ENCODE results near the gene AFF1. TPM values are rescaled to one million over a fixed set of nuclear protein-coding genes. Genes with fewer than 3 reads are reported as not detected.
"Not testable (repeated sequence)": the region's sequence is repeated elsewhere in the genome, so short reads cannot be mapped to it uniquely, and the experiment has no call there.

AFF1 gene
- polyA plus RNA-seq, 12 donors: 12.8 to 36.0 (median 23.1) TPM; not detected in 1

DNA sequence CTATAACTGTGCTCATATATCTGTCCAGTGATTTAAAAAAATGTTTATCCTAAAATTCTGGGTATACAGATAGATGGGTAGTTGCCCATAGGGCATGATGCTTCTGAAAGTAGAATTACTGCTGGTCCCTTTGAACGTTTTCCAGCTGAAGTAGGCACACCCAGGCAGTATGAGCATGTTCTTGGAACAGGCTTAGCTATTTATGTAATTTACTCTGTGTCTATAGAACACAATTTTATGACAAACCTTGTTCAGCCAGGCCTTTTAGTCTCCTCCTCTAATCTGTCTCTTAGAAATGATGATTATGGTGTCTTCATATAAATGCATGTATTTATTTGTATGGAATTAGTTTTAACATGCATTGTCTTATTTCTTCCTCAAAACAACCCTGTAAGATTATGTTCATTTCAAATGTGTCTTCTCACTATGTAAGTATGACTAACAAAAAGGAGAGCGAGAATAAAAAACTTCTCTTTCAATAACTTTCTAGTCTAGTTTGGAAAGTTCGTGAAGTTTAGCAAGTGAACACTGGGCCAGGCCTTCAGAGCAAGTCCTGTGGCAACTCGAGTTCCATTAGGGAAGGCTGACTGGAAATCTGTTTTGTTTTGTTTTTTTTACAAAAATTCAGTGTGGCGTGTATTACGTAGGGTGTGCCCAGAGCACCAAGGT lies 142.0 kb downstream of the AFF1 start:
- no peak for DNase-seq

DNA sequence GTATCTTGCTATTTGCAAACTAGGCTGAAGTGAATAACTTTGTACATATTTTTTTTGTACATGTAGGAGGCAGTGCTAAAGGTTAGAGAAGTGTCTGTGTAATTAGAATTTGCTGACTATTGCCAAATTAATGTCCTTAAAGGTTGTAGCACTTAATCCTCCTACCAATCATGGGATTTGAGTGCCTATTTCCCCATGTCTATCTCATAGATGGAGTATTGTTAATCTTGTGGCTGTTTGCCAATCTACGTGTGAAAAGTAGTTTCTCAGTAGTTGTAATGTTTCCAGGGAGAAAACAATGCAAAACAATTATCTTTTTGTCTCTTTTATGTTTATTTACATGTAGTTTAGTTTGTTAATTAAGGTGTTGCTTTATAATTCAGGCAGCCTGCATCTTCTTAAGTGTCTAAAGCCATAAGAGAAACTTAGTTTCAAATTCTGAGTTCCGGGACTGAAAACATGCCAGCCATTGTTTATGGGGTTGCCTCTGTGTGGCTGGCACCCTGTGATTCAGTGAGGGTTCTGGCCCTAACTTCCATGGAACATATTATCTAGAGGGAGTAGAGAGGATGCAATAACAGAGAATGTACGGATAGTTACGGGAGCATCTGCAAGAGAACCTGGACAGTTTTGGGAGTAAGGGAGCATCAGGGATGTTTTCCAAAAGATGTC lies 143.2 kb downstream of the AFF1 start:
- DNase-seq: no peak

DNA sequence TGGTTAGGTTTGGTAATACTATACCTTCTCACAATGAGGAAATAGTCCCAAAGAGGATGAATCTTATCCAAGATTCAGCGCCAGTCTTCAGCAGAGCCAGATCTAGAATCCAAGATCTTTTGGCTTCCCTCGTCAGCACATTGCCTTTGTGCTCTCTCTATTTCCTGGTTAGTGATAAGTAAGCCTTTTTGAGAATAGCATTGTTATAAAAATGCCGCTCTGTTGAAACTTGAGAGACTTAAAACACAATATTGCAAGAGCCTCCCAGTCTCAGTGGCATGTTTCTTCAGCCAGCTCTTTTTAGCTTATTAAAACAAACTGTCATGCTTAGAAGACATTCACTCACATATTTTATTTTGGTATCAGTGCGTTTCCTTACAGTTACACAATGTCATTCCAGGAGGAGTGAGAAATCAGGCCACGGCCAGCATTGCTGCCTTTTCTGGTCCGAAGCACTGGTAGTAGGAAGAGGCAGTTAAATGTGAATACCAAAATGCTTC lies 144.2 kb downstream of the AFF1 start:
- DNase-seq: no peak

DNA sequence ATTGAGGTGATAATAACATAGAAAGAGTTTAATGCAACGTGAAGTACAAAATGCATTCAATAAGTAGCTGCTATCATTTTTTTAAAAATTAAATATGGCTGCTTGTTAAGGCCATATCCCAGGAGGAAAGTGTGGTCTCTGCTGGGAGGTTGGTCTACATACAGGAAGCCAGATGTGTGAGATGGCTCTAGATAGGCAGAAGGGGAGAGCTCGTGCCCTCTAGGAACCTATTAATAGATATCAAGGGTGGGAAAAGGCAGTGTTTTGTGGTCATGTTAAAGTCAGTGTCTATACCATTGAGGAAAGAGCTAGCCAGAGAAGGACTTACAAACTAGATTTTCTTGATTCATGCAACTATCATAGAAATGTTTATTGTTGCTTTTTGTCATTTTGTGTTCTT lies 145.2 kb downstream of the AFF1 start:
- DNase-seq: no peak

DNA sequence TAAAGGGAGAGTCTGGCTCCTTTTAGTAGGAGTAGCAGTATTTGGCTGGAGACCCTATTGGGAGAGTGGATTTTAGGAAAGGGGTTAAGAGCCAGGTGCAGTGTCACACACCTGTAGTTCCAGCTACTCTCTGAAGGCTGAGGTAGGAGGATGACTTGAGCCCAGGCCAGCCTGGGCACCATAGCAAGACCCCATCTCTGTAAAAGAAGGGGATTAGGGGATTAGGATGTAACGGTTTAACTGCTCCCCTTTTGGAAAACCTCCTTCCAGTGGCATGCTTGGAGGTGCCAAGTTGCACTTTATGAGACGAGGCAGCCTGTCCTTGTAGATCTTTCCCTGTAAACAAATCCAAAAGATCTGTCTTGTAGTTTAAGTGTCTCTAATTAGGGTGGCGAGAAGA lies 145.7 kb downstream of the AFF1 start:
- DNase-seq: no peak

DNA sequence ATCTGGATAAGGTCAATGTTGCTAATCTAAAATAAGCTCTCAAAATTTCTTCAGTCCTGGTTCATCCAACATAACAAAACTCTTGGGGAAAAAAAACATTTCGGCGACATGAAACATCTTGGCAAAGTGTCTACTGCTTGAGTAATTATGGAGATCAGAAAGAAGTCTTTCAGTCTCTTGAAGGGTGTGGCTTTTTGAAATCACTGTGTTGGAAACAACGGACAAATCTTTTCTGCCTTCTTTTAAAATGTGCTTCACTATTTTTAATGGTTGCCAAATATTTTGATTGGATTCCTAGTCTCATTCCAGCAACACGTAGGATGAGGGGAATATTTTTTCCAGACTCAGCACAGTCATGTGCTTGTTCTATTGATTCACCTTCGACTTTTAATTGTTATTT lies 147.0 kb downstream of the AFF1 start:
- DNase-seq: no peak

DNA sequence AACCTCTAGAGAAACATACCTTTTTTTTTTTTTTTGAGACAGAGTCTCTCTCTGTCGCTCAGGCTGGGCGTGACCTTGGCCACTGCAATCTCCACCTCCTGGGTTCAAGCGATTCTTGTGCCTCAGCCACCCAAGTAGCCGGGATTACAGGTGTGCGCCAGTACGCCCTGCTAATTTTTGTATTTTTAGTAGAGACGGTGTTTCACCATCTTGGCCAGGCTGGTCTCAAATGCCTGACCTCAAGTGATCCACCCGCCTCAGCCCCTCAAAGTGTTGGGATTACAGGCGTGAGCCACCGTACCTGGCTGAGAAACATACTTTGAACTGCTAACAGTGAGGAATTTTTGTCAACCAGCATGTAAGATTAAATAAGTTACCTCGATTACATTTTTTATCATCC lies 150.9 kb downstream of the AFF1 start:
- DNase-seq: not testable (repeated sequence)

DNA sequence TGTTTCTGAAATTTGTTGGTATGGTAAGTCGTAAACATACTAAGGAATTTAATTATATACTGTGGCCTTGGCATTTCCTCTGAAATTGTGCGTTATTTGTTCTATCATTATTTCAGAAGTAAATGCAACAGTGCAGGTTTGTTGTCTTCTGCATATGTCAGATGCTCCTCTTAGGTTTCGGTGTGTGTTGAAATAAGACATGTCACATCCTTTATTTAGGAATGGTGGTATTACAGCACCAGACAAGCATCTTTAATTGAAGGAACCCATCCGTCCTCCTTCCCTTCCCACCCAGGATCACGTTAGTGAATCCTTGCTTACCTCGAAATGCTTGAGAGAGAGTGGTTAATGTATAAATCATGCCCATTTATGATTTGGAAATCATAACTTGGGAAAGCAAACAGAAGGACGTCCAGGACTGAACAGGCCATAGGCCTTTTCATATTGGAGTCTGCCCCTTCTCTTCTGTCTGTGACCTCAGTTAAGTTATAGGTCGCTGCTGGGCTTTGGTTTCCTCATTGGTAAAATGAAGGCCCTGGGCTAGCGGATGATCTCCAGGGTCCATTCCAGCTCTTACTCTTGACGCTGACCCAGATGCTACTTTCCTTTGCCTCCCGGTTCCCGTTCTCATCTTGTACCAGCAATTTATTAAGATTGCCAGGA lies 151.5 kb downstream of the AFF1 start:
- no peak for DNase-seq

DNA sequence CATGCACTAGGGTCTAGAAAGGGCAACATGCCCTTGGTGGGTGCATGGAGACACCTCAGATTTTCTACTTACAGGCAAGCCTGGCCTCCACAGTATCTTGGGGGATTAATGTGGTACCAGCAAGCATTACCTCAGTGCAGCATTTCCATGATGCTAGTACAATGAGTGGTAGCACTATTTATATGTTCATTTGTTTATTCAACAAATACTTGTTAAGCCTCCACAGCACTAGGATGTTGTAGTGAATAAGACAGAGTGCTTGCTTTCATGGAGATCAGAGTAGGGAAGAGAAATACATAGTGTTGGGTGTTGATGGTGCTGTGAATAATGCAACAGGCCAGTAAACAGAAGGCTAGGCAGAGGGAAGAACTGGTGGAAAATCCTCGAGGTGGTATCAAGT lies 152.2 kb downstream of the AFF1 start:
- no peak for DNase-seq

DNA sequence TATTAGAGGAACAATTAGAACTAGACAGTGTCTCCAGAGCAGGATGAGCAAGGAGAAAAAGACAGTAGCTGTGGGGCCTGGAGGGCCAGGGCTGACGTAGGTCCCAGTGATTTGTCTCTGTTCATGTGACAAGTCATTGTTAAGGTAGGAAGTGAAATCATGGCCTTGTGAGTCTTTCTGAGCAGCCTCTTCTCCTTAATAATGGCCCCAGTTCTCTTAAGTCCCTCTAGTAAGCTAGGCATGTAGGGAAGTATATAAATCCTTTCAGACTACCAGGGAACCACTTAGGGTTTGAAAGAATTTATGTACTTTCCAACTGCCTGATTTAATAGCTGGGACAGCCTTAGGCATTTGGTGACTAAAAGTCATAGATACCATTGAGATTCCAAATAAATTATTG lies 152.6 kb downstream of the AFF1 start:
- no peak for DNase-seq

DNA sequence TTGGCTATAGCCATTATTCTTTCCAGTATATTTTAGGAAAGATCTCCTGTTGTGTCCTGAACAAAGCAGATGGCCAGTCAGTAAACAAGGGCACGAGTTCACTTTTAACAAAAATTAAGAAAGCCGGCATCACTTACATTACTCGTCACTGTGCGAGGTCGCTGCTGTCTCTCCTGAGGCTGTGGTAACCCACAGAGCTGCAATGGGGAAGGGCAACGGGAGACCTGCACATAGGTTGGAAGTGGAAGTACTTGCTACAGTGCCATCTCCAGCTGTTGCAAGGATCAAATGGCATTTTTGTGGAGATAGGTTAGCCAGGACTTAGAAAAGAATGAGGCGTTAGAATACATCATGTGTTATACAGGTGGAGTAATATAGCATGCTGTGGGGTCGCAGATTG lies 153.4 kb downstream of the AFF1 start:
- DNase-seq: no peak

DNA sequence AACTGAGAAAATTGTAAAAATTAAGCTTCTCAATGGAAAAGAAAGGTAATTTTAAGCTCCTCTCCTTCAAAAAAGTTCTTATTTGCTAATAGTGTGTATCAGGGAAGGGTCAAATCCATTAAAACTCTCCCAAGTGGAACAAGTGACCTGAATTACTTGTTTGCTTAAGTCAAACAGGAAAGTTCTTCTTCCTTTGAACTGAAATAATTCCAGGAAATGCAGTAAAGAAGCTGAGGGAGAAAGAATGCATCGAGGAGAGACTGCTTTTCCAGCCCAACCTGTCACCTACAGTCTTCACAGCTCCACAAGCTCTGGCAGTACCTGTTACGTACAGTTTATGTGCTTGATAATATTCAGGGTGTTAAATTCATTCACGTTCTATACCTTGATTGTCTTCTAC lies 154.6 kb downstream of the AFF1 start:
- no peak for DNase-seq

DNA sequence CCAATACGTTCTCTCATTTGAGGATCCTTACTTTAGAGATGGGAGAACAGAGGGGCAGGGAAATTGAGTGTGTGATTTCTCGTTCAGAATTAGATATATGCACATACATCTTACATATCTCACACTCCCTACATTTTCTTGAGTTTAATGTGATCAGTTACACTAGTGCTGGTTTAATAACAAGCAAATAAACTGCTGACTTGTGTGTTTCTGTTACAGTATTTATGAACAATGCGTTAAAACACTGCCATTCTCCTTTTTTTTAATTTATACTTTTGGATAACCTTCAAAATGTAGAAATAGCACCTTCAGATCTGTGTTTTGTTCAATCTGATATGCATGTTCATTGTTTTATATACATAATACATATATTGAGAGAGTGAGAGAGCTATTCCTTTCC lies 155.5 kb downstream of the AFF1 start:
- DNase-seq: no peak

DNA sequence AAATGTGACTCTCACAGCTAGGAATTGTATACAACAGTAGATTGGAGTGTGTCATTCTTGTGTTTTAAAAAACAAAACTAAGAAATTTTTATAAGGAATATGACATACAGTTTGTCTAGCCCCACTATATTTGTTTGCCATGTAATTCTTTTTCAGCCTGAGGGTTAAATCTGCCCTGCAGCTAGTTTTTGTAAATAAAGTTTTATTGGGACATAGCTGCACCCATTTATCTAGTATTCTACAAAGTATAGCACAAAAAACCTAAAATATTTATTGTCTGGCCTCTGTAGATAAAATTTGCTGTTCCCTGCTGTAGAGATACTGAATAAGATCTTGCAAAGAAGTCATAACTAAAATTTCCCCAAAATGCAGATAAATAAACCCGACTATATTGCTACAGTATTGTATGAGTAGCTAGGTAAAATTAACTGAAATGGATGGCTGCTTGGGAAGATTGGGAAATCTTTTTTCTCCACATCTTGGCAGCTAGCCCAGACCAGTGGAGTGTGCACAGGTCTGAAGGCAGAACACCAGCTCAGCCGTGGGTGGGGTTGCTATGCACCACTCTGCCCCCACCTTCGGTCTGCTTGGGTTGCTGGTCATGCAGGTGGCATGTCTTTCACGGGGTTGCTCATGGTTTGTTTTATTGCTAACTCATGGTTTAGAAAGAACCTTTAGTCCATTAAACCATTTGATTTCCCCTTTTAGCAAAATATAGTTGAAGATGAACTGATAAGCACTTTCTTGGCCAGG lies 157.8 kb downstream of the AFF1 start:
- no peak for DNase-seq

DNA sequence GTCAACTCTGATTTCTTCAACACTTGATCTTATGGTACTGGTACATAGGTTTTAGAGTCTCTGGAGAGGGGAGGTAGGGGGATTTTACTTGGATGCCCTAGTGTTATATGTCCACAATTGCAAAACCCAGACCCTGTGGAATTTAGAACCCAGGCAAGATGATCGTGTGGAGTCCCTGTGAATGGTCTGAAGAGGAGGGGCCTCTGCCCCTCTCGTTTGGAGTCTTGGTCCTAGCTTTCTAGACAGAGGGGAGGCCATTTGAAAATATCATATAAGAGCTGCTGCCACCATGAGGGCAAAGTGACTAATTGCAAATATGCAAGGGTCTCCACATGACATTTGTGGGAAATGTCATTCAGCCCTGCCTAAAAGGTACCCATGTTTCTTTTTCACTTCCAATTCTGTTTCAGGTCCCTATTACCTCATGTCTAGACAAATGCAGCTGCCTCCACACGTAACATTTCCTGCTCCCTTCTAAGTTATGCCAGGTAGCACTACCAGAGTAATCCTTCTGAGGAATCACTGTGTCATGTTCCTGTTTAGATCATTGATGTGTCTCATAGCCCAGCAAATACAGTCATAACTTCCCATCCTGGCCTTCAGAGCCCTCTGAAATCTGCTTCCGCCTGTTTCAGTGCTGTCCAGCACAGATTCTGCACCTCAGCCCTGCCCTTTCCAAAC lies 158.8 kb downstream of the AFF1 start:
- no peak for DNase-seq

DNA sequence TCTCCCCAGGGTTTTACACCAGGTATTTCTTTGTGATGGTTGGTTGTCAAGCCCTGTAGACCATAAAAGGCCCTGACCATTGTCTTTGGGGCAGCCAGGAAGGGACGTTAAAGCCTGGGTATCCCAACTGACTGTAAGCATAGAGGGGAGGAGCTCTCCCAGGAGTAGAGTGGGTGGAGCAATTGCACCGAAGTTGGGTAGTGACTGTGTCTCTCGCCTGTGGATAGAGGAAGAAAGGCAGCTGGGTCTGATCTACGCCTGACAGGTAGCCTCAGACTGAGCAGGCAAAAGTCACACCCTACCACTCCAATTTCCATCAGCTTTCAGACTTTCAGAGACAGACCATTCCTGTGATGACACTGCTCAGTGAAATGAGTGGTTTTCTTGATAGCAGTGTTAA lies 162.3 kb downstream of the AFF1 start:
- no peak for DNase-seq

DNA sequence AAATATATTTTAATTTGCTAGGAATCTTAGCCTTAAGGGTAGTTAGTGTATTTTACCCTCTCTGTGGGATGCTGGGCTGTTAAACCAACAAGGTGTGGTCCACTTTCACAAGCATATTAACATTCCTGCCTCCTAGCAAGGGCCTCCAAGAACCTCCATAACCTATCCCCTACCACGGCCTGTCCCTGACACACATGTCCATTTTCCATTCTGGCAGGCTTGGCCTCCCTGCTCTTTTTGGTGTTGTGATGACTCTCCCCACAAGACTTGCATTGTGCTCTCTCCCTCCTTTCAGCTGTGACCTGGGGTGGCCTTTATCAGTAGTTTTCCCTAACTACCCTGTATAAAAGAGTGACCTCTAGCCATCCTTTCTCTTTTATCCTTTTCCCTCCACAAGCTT lies 165.4 kb downstream of the AFF1 start:
- DNase-seq: no peak

DNA sequence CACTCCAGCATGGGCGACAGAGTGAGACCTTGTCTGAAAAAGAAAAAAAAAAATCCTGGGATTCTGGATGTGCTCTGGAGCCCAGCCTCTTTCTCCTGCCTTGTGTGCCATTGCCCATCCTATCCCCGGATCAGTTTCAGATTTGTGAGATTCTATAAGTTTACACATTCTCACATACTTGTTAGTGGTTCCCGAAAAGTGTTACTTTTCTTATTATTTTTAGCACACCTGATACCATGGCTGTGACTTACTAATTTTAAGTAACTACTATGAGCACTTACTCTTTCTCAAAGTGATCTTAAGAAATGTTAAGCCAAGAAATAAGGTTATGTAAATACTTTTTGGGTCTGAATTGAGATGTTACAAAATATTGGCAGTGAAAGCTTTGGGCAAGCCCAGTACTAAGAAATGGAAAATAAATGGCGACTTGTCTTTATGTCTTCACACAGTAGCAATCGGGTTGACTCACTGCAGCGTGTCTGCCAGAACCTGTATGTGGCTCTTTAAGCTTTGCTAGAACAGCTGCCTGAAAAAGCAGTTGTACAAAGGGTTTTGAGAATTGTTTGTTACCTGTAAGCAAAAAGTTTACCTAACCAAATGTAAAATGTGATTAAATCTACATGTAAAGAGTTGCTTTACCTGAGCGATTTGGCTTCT lies 166.9 kb downstream of the AFF1 start:
- DNase-seq: no peak

DNA sequence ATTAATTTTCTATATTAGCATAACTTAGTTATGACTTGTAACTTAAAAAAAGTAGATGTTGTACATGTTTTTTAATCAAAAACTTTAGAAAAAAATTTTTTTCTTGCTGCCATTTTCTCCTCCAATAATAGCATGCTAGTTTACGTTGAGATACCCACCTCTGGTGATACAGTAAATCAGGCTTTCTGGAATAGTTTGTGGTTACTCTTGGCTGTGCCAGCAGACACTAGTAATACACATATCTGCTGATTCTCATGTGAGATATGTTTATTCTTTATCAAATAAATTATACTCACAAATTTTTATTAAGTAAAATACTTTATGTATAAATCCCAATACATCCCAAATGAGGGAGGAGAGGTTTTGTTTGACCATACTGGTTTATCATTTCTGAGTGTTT lies 168.3 kb downstream of the AFF1 start:
- DNase-seq: no peak

DNA sequence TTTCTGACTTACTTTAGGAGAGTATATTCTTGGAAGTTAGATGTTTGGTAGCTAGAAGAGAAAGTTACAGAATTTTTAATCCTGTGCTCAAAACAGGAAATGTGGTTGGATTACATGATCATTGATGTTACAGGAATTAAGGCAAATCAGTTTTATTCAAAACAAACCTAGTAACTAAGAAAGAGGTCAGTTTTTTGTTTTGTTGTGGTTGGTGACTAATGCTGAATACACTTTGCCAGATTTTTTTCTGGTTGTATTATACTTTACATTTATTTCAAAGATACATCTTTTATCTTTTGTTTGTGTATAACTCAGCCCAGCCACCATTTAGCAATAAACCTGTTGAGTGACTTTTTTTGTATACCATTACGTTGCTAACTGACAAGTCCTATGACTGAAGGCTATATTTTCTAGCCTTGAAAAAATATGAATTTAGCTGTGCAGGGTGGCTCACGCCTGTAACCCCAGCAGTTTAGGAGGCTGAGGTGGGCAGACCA lies 168.9 kb downstream of the AFF1 start:
- no peak for DNase-seq
